HepG2 (cell line): ENCODE results near the gene SYNE3. TPM values are rescaled to one million over a fixed set of nuclear protein-coding genes. Genes with fewer than 3 reads are reported as not detected.

ENCODE experiments used
- AFF4 ChIP-seq: sonication (generic); formaldehyde crosslinking; IDR thresholded peaks from 2 replicates; pipeline ENCODE4 v1.4.0; 2020; ENCODE audit warnings: missing genetic modification reagents
- ARID3A ChIP-seq: IDR thresholded peaks from 2 replicates; pipeline ENCODE4 v1.6.1; 2012; ENCODE audit warnings: low read depth, low read length, improper control_type of control experiment
- BCL6 ChIP-seq: IDR thresholded peaks from 2 replicates; pipeline ENCODE4 v1.6.1; 2016; ENCODE audit warnings: missing genetic modification reagents, missing compliant biosample characterization
- BORCS8-MEF2B ChIP-seq: sonication (generic); formaldehyde crosslinking; IDR thresholded peaks from 2 replicates; pipeline ENCODE4 v1.8.0; 2022; ENCODE audit warnings: mild to moderate bottlenecking, missing genetic modification reagents
- CEBPG ChIP-seq: IDR thresholded peaks from 2 replicates; pipeline ENCODE4 v1.6.1; 2016
- KLF16 ChIP-seq, 2 experiments: sonication (generic) in 1 of 2; formaldehyde crosslinking in 1 of 2; IDR thresholded peaks; 2 replicates each; pipeline versions ENCODE4 v1.6.1 to v1.8.0; 2016 to 2023; ENCODE audit warnings: missing genetic modification reagents in 2 of 2, missing compliant biosample characterization in 1 of 2
- MEIS2 ChIP-seq: sonication (generic); formaldehyde crosslinking; IDR thresholded peaks from 2 replicates; pipeline ENCODE4 v1.9.0; 2021; ENCODE audit warnings: mild to moderate bottlenecking, missing genetic modification reagents
- MIER3 ChIP-seq: IDR thresholded peaks from 2 replicates; pipeline ENCODE4 v1.6.1; 2016; ENCODE audit warnings: missing compliant biosample characterization, borderline replicate concordance
- NR2F6 ChIP-seq, 2 experiments: IDR thresholded peaks; 2 replicates each; pipeline ENCODE4 v1.6.1; 2016; ENCODE audit warnings: antibody characterized with exemption in 1 of 2, mild to moderate bottlenecking in 1 of 2
- POLR2G ChIP-seq: fragments of 200-400 bp; formaldehyde crosslinking; IDR thresholded peaks from 2 replicates; pipeline ENCODE4 v1.6.1; 2018; ENCODE audit warnings: mild to moderate bottlenecking, low read depth, low read length, moderate library complexity
- REPIN1 ChIP-seq: sonication (generic); formaldehyde crosslinking; IDR thresholded peaks from 2 replicates; pipeline ENCODE4 v1.8.0; 2022; ENCODE audit warnings: missing genetic modification reagents, low read depth, mild to moderate bottlenecking, borderline replicate concordance
- RXRA ChIP-seq: sonication (generic); formaldehyde crosslinking; IDR thresholded peaks from 2 replicates; pipeline ENCODE4 v1.5.1; 2020; ENCODE audit warnings: missing genetic modification reagents
- SIX4 ChIP-seq: sonication (generic); formaldehyde crosslinking; IDR thresholded peaks from 2 replicates; pipeline ENCODE4 v1.4.0; 2020; ENCODE audit warnings: missing genetic modification reagents
- SOX6 ChIP-seq, 2 experiments: fragments of 450-650 bp in 1 of 2; sonication (generic) in 1 of 2; formaldehyde crosslinking in 1 of 2; IDR thresholded peaks; 2 replicates each; pipeline versions ENCODE4 v1.4.0 to v1.6.1; 2017 to 2020; ENCODE audit warnings: antibody characterized with exemption in 1 of 2, mild to moderate bottlenecking in 1 of 2, missing genetic modification reagents in 1 of 2
- SSRP1 ChIP-seq: IDR thresholded peaks from 2 replicates; pipeline ENCODE4 v1.6.1; 2016; ENCODE audit warnings: control low read depth
- ZBTB7A ChIP-seq: sonication (generic); formaldehyde crosslinking; IDR thresholded peaks from 2 replicates; pipeline ENCODE4 v1.8.0; 2022; ENCODE audit warnings: mild to moderate bottlenecking, missing genetic modification reagents
- ZC3H13 ChIP-seq: sonication (generic); formaldehyde crosslinking; IDR thresholded peaks from 2 replicates; pipeline ENCODE4 v1.8.1; 2023; ENCODE audit warnings: mild to moderate bottlenecking, missing genetic modification reagents, moderate library complexity
- ZMYM3 ChIP-seq: sonication (generic); formaldehyde crosslinking; IDR thresholded peaks from 2 replicates; pipeline ENCODE4 v1.5.1; 2020; ENCODE audit warnings: mild to moderate bottlenecking, missing genetic modification reagents
- ZNF296 ChIP-seq: sonication (generic); formaldehyde crosslinking; conservative IDR thresholded peaks from 2 replicates; pipeline ENCODE4 v1.5.0; 2020; ENCODE audit warnings: mild to moderate bottlenecking, missing genetic modification reagents
- ZNF451 ChIP-seq: sonication (generic); formaldehyde crosslinking; IDR thresholded peaks from 2 replicates; pipeline ENCODE4 v1.5.0; 2020; ENCODE audit warnings: mild to moderate bottlenecking, missing genetic modification reagents
- ZNF547 ChIP-seq: sonication (generic); formaldehyde crosslinking; IDR thresholded peaks from 2 replicates; pipeline ENCODE4 v1.5.1; 2020; ENCODE audit warnings: mild to moderate bottlenecking, missing genetic modification reagents
- ZNF816 ChIP-seq: sonication (generic); formaldehyde crosslinking; IDR thresholded peaks from 2 replicates; pipeline ENCODE4 v1.8.0; 2022; ENCODE audit warnings: missing genetic modification reagents, mild to moderate bottlenecking, borderline replicate concordance
- ZSCAN21 ChIP-seq: sonication (generic); formaldehyde crosslinking; IDR thresholded peaks from 2 replicates; pipeline ENCODE4 v1.8.0; 2022; ENCODE audit warnings: mild to moderate bottlenecking, missing genetic modification reagents, moderate library complexity, borderline replicate concordance
- polyA plus RNA-seq, 8 experiments: library from polyadenylated mRNA; depleted of rRNA in 3 of 8; stranded (reverse) in 7 of 8; unstranded in 1 of 8; fragments of >200 nt; fragmentation: Illumina TruSeq in 4 of 8; extraction: Trizol in 4 of 8; gene quantifications; 2 replicates each; pipeline versions ENCODE4 v1.2.1 to v1.2.3, GENCODE V29; 2011 to 2016; ENCODE audit warnings: low read depth in 4 of 8, missing spikeins in 1 of 8, mixed read lengths in 1 of 8; ENCODE audit not compliant: insufficient read depth in 1 of 8
- total RNA-seq, 5 experiments: library from RNA; depleted of rRNA; stranded (reverse); fragments of >200 nt; fragmentation: Illumina TruSeq; extraction: Trizol; gene quantifications; 2 replicates each; pipeline ENCODE4 v1.2.3, GENCODE V29; 2016; ENCODE audit warnings: low read depth in 1 of 5

SYNE3 gene
- total and polyA plus RNA-seq, 2 of the 13 experiments (the other 11 are each of a cell fraction or from before 2014, with no cell fraction given) = 7.8 to 8.0 TPM

- TF ChIP-seq ZNF296 = peak; percentile 88
- peak; percentile 79 for TF ChIP-seq BCL6 (CRISPR knock-in tag)
- peak; percentile 12; the same call in 1 of the 2 replicates for TF ChIP-seq BORCS8-MEF2B (CRISPR knock-in tag)
- TF ChIP-seq KLF16 (CRISPR knock-in tag; IDR thresholded peaks at IDR 0.05) = peak in 1 of 2 experiments; percentile 58; a peak in 2 of 4 replicates
- peak; percentile 91 for TF ChIP-seq RXRA (CRISPR knock-in tag)
- no peak for TF ChIP-seq ARID3A
- no peak for TF ChIP-seq ZC3H13 (CRISPR knock-in tag)
- TF ChIP-seq ZBTB7A = peak; percentile 49; the same call in 1 of the 2 replicates
- peak; percentile 50; the same call in 1 of the 2 replicates for TF ChIP-seq ZMYM3
- TF ChIP-seq SOX6 (IDR thresholded peaks at IDR 0.05) = no peak
- peak; percentile 87 for TF ChIP-seq SOX6 (CRISPR knock-in tag; IDR thresholded peaks at IDR 0.05)
- TF ChIP-seq MIER3 (CRISPR knock-in tag) = no peak; the same call in 1 of the 2 replicates
- peak; percentile 61; the same call in 1 of the 2 replicates for TF ChIP-seq NR2F6 (IDR thresholded peaks at IDR 0.05)
- peak; percentile 92 for TF ChIP-seq NR2F6 (CRISPR knock-in tag; IDR thresholded peaks at IDR 0.05)
- TF ChIP-seq CEBPG (CRISPR knock-in tag) = peak; percentile 43
- TF ChIP-seq ZNF451 = 0 out of 2 replicates have a peak, but pooled peaks have one; percentile 41
- peak; percentile 77; the same call in 1 of the 2 replicates for TF ChIP-seq SSRP1 (CRISPR knock-in tag)
- peak; percentile 93 for TF ChIP-seq SIX4 (CRISPR knock-in tag)
- peak; percentile 79; the same call in 1 of the 2 replicates for TF ChIP-seq ZSCAN21 (CRISPR knock-in tag)
- TF ChIP-seq AFF4 (CRISPR knock-in tag) = no peak
- 0 out of 2 replicates have a peak, but pooled peaks have one; percentile 55 for TF ChIP-seq ZNF816
- TF ChIP-seq POLR2G = peak; percentile 57; the same call in 1 of the 2 replicates
- peak; percentile 48; the same call in 1 of the 2 replicates for TF ChIP-seq ZNF547 (CRISPR knock-in tag)
- TF ChIP-seq MEIS2 = peak; percentile 87
- TF ChIP-seq REPIN1 (CRISPR knock-in tag) = no peak
Observed at GRCh38 chr14:95549656-95550585, 33.5 kb upstream of the SYNE3 start (continued).
